Measurements from ENCODE around the gene ABI3BP.

Gene ABI3BP

DNA sequence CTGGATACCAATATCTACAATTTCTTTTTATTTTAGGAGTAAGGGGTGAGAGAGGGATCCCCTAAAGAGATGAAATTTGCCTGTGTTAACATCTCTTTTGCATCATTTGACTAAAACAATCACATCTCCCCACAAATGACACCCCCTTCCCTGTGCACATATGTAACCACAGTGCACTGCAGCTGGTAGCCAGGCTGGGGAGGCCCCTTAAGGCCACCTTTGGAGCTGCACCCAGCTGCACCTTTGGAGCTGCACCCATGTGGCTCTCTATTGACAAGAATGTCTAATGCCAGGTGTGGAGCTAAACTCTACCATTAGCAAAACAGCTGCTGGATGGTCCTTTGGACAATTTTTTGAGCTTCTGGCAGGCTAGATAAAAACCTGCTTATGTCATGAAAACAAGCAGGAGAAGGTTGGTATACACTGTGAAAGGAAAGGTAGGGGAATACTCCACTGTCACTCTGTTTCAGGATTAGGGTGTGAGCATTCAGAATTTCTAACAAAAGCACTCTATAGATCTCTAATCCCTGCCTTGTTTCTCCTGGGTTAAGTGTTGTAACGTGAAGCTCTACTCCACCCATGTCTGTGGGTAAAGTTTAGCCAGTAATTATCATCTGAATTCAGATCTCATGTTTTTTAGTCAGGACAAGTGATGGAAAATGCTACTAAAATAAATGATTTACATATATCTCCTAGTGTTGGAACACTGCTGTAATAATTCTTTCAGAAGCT, 231.8 kb downstream of the ABI3BP start:
- TF ChIP-seq, protein P1, sequence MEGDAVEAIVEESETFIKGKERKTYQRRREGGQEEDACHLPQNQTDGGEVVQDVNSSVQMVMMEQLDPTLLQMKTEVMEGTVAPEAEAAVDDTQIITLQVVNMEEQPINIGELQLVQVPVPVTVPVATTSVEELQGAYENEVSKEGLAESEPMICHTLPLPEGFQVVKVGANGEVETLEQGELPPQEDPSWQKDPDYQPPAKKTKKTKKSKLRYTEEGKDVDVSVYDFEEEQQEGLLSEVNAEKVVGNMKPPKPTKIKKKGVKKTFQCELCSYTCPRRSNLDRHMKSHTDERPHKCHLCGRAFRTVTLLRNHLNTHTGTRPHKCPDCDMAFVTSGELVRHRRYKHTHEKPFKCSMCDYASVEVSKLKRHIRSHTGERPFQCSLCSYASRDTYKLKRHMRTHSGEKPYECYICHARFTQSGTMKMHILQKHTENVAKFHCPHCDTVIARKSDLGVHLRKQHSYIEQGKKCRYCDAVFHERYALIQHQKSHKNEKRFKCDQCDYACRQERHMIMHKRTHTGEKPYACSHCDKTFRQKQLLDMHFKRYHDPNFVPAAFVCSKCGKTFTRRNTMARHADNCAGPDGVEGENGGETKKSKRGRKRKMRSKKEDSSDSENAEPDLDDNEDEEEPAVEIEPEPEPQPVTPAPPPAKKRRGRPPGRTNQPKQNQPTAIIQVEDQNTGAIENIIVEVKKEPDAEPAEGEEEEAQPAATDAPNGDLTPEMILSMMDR (IDR thresholded peaks at IDR 0.05; ENCODE audit: low read depth, low read length): peak; percentile 34
- DNase-seq (ENCODE audit: low read depth in 2 of 2): no peak
- no peak overlapping the region for H3K4me3 ChIP-seq (replicated peaks in 1 of 2; ENCODE audit: low read depth in 2 of 2, low read length in 2 of 2)

DNA sequence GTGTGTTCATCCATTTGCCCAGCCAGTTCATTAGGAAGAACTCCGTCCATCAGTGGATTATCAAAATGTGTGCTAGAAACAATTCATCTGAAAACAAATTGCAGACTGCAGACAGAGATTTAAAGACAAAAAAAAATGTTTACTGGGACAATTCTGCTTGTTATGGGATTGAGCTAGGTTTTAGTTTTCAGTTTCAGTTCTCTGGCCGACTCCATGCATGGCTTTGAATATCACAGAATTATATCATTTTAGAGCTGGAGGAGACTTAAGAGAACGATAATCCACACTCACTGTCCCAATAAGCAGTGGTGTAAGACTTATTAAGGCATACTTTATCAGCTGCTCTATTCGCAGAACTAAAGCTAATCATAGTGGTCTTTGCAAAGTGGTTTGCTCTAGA, 232.8 kb downstream of the ABI3BP start:
- TF ChIP-seq, protein P1 (IDR thresholded peaks at IDR 0.05; ENCODE audit: low read depth, low read length): no peak

DNA sequence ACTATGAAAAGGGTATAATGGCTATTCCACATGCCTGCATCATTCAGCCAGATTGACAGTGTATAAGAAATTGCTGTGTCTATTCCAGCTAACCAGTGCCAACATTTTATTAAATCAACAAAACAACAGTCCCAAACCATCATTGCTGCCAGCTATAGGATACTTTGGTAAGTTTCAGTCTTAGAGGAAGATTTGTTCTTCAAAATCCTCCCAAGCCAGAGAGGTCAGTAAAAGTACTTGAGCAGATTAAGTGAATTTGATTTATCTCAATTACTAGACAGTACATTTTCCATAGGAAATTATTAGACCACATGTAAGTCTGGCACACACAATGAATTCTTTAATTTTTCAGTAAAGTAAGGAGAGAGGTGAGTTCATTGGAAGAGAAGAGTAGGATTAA, 233.3 kb downstream of the ABI3BP start:
- DNase-seq (ENCODE audit: low read depth in 2 of 2): no peak
- H3K4me3 ChIP-seq (replicated peaks in 1 of 2; ENCODE audit: low read depth in 2 of 2, low read length in 2 of 2): no peak overlapping the region
- TF ChIP-seq, protein P1 (IDR thresholded peaks at IDR 0.05; ENCODE audit: low read depth, low read length): no peak

More for the DNA sequence above, 232.8 kb downstream of the ABI3BP start:
- H3K4me3 ChIP-seq (replicated peaks in 1 of 2; ENCODE audit: low read depth in 2 of 2, low read length in 2 of 2): no peak overlapping the region
- no peak for DNase-seq (ENCODE audit: low read depth in 2 of 2)

GRCh38 chr3:100759159-100759558, 234.1 kb downstream of the ABI3BP start:
- no peak overlapping the region for H3K4me3 ChIP-seq (replicated peaks in 1 of 2; ENCODE audit: low read depth in 2 of 2, low read length in 2 of 2)
- TF ChIP-seq, protein P1 (IDR thresholded peaks at IDR 0.05; ENCODE audit: low read depth, low read length): no peak
- DNase-seq (ENCODE audit: low read depth in 2 of 2): no peak

- no peak overlapping the region for H3K4me3 ChIP-seq (replicated peaks in 1 of 2; ENCODE audit: low read depth in 2 of 2, low read length in 2 of 2)
- TF ChIP-seq, protein P1 (IDR thresholded peaks at IDR 0.05; ENCODE audit: low read depth, low read length): no peak
- no peak for DNase-seq (ENCODE audit: low read depth in 2 of 2)
These were observed 236.8 kb downstream of the ABI3BP start for GRCh38 chr3:100756441-100756840.

GRCh38 chr3:100754563-100755334, 238.5 kb downstream of the ABI3BP start:
- no peak overlapping the region for H3K4me3 ChIP-seq (replicated peaks in 1 of 2; ENCODE audit: low read depth in 2 of 2, low read length in 2 of 2)
- TF ChIP-seq, protein P1 (IDR thresholded peaks at IDR 0.05; ENCODE audit: low read depth, low read length): no peak
- DNase-seq (ENCODE audit: low read depth in 2 of 2): peak; percentile 18

All from cardiac fibroblast (primary cell).